NCI-H2107 (cell line): ENCODE data around the gene CLPSL1.
"Not testable (repeated sequence)": the region's sequence is repeated elsewhere in the genome, so short reads cannot be mapped to it uniquely, and the experiment has no call there.

Experiments
- DNase-seq: peaks from one replicate; lab custom pipeline; 2025; lab: John Stamatoyannopoulos, UW

The CLPSL1 gene

GRCh38 chr6:35780719-35781118 is at the start of gene CLPSL1:
Gene CLPSL1, plus strand, starts transcription at chr6:35781019. Its CDS starts 92 bp downstream, at chr6:35781111.
- DNase-seq = no peak

- peak; percentile 19 for DNase-seq
Measured at GRCh38 chr6:35731414-35731735, 49.4 kb upstream of the CLPSL1 start.

- DNase-seq = no peak
Measured at GRCh38 chr6:35731736-35732532, 48.9 kb upstream of the CLPSL1 start.

GRCh38 chr6:35733633-35734032 is 47.2 kb upstream of the CLPSL1 start:
- no peak for DNase-seq

- not testable (repeated sequence) for DNase-seq
Measured at GRCh38 chr6:35734319-35734718, 46.5 kb upstream of the CLPSL1 start.

- no peak for DNase-seq
Measured at GRCh38 chr6:35735452-35735851, 45.4 kb upstream of the CLPSL1 start.

- no peak for DNase-seq
Measured at GRCh38 chr6:35736253-35736894, 44.4 kb upstream of the CLPSL1 start.

GRCh38 chr6:35736982-35737412 is 43.8 kb upstream of the CLPSL1 start, which contains the start of gene ARMC12:
Gene ARMC12, plus strand, starts transcription at chr6:35737032. Its CDS starts 77 bp downstream, at chr6:35737109.
- no peak for DNase-seq

GRCh38 chr6:35737413-35738211 is 43.2 kb upstream of the CLPSL1 start:
- peak; percentile 27 for DNase-seq

GRCh38 chr6:35739645-35740524 is 40.9 kb upstream of the CLPSL1 start:
- DNase-seq = no peak

GRCh38 chr6:35742842-35743241 is 38.0 kb upstream of the CLPSL1 start:
- no peak for DNase-seq

GRCh38 chr6:35745509-35745908 is 35.3 kb upstream of the CLPSL1 start:
- no peak for DNase-seq

- DNase-seq = no peak
Measured at GRCh38 chr6:35746516-35746915, 34.3 kb upstream of the CLPSL1 start.

GRCh38 chr6:35747877-35748276 is 32.9 kb upstream of the CLPSL1 start:
- no peak for DNase-seq

- DNase-seq = no peak
Measured at GRCh38 chr6:35750557-35750956, 30.3 kb upstream of the CLPSL1 start.

- DNase-seq = no peak
Measured at GRCh38 chr6:35751594-35751993, 29.2 kb upstream of the CLPSL1 start.

GRCh38 chr6:35752330-35752729 is 28.5 kb upstream of the CLPSL1 start:
- DNase-seq = no peak

- no peak for DNase-seq
Measured at GRCh38 chr6:35754452-35755277, 26.2 kb upstream of the CLPSL1 start.

GRCh38 chr6:35755278-35755924 is 25.4 kb upstream of the CLPSL1 start:
- DNase-seq = no peak

GRCh38 chr6:35757456-35758123 is 23.2 kb upstream of the CLPSL1 start:
- DNase-seq = no peak
